Stimulated activated CD4-positive, alpha-beta T cell treated with anti-CD3 and anti-CD28 coated beads, Interleukin-1b, Interleukin-23, amount 100 ng/mL, for 1 hour (primary cell): ENCODE results near the gene PIP4K2B.
"Not testable (repeated sequence)": the region's sequence is repeated elsewhere in the genome, so short reads cannot be mapped to it uniquely, and the experiment has no call there.

Experiments used
- DNase-seq, 2 donors: peaks; one replicate each; pipeline ENCODE4 v3.0.0-alpha.2; 2020; ENCODE audit warnings: low read depth in 2 of 2

PIP4K2B gene

GRCh38 chr17:38799501-38800236, at the start of gene PIP4K2B:
TSS of gene PIP4K2B (minus strand) at chr17:38799556. CDS start at chr17:38799424, 132 bp downstream.
- DNase-seq, result peak; percentile 63 to 64

- DNase-seq, result no peak
Observed at GRCh38 chr17:38848557-38848891, 49.2 kb upstream of the PIP4K2B start.

GRCh38 chr17:38844261-38844757, 45.0 kb upstream of the PIP4K2B start:
- no peak for DNase-seq

GRCh38 chr17:38825762-38826247, 26.4 kb upstream of the PIP4K2B start:
- no peak for DNase-seq

GRCh38 chr17:38824899-38825761, 25.8 kb upstream of the PIP4K2B start, which contains the start of gene CWC25:
TSS of gene CWC25 (minus strand) at chr17:38825321. CDS start at chr17:38825183, 138 bp downstream.
- peak; percentile 85 to 97 for DNase-seq

- DNase-seq, result no peak
Observed at GRCh38 chr17:38815576-38816193, 16.3 kb upstream of the PIP4K2B start.

GRCh38 chr17:38809828-38810227, 10.5 kb upstream of the PIP4K2B start:
- no peak for DNase-seq

GRCh38 chr17:38800237-38800760, 943 bp upstream of the PIP4K2B start:
- no peak for DNase-seq

GRCh38 chr17:38798614-38799500, 499 bp downstream of the PIP4K2B start:
- peak; percentile 4 to 11 for DNase-seq

GRCh38 chr17:38797828-38798227, 1.5 kb downstream of the PIP4K2B start:
- DNase-seq, result no peak

GRCh38 chr17:38797158-38797490, 2.2 kb downstream of the PIP4K2B start:
- DNase-seq, result no peak

- no peak for DNase-seq
Observed at GRCh38 chr17:38796451-38797157, 2.8 kb downstream of the PIP4K2B start.

- no peak for DNase-seq
Observed at GRCh38 chr17:38794221-38794620, 5.1 kb downstream of the PIP4K2B start.

- no peak for DNase-seq
Observed at GRCh38 chr17:38791162-38791561, 8.2 kb downstream of the PIP4K2B start.

- not testable (repeated sequence) for DNase-seq
Observed at GRCh38 chr17:38790148-38790707, 9.1 kb downstream of the PIP4K2B start.

GRCh38 chr17:38789185-38789584, 10.2 kb downstream of the PIP4K2B start:
- DNase-seq, result no peak

GRCh38 chr17:38787999-38788398, 11.4 kb downstream of the PIP4K2B start:
- DNase-seq, result not testable (repeated sequence)

- no peak for DNase-seq
Observed at GRCh38 chr17:38786372-38786771, 13.0 kb downstream of the PIP4K2B start.

GRCh38 chr17:38783227-38783626, 16.1 kb downstream of the PIP4K2B start:
- DNase-seq, result no peak
